HG03039 (cell line): ENCODE measurements around the gene KLF7.

Experiments used
- ATAC-seq: cut with Tn5 transposase; IDR thresholded peaks from one replicate; pipeline ENCODE4 v1.9.1; 2021; ENCODE audit warnings: mild to moderate bottlenecking, moderate library complexity; ENCODE audit not compliant: unreplicated experiment

KLF7 gene

GRCh38 chr2:207150284-207150683 lies 15.5 kb downstream of the KLF7 start:
- ATAC-seq: no peak

- ATAC-seq: peak; percentile 75
Observed at GRCh38 chr2:207149249-207150213, 16.2 kb downstream of the KLF7 start.

- ATAC-seq: no peak
Observed at GRCh38 chr2:207148020-207148419, 17.7 kb downstream of the KLF7 start.

- ATAC-seq: no peak
Observed at GRCh38 chr2:207144173-207144785, 21.5 kb downstream of the KLF7 start.

GRCh38 chr2:207143215-207144172 lies 22.3 kb downstream of the KLF7 start:
- no peak for ATAC-seq

GRCh38 chr2:207142461-207142860 lies 23.3 kb downstream of the KLF7 start:
- no peak for ATAC-seq

- no peak for ATAC-seq
Observed at GRCh38 chr2:207141386-207141785, 24.4 kb downstream of the KLF7 start.

- ATAC-seq: no peak
Observed at GRCh38 chr2:207140265-207140664, 25.5 kb downstream of the KLF7 start.

GRCh38 chr2:207139552-207139951 lies 26.2 kb downstream of the KLF7 start:
- no peak for ATAC-seq

- no peak for ATAC-seq
Observed at GRCh38 chr2:207138627-207139297, 27.0 kb downstream of the KLF7 start.

GRCh38 chr2:207137596-207138337 lies 28.0 kb downstream of the KLF7 start:
- no peak for ATAC-seq

GRCh38 chr2:207136874-207137273 lies 28.9 kb downstream of the KLF7 start:
- no peak for ATAC-seq

- ATAC-seq: no peak
Observed at GRCh38 chr2:207135801-207136457, 29.8 kb downstream of the KLF7 start.

GRCh38 chr2:207135340-207135739 lies 30.4 kb downstream of the KLF7 start:
- ATAC-seq: no peak

- ATAC-seq: no peak
Observed at GRCh38 chr2:207133820-207134519, 31.8 kb downstream of the KLF7 start.

GRCh38 chr2:207133458-207133819 lies 32.3 kb downstream of the KLF7 start:
- ATAC-seq: no peak

GRCh38 chr2:207132019-207132418 lies 33.7 kb downstream of the KLF7 start:
- ATAC-seq: no peak

GRCh38 chr2:207131594-207131993 lies 34.2 kb downstream of the KLF7 start:
- no peak for ATAC-seq
